Kidney (tissue), 14 donors: ENCODE data around the gene SRR. TPM values are rescaled to one million over a fixed set of nuclear protein-coding genes. Genes with fewer than 3 reads are reported as not detected.
A peak's percentile ranks its signal among the peaks of the same experiment; 100 is the strongest.

Experiments
- DNase-seq, 5 donors: peaks; one replicate each; pipeline ENCODE4 v3.0.0-alpha.2; 2013 to 2020
- FAIRE-seq: peaks from 2 replicates; lab custom pipeline; 2012; peaks lifted over from hg19 to GRCh38; lab: Jason Lieb, UNC
- H3K27ac ChIP-seq, 2 donors: one replicate each; pipeline ENCODE4 v1.7.0; 2013; ENCODE audit warnings: low read depth in 2 of 2, low read length in 2 of 2, inconsistent platforms in 1 of 2
- H3K27me3 ChIP-seq: one replicate; pipeline ENCODE4 v1.7.1; 2013; ENCODE audit warnings: low read length, inconsistent platforms; ENCODE audit not compliant: control insufficient read depth, insufficient read depth
- H3K36me3 ChIP-seq, 3 donors: one replicate each; pipeline versions ENCODE4 v1.7.0 to v1.7.1; 2013; ENCODE audit warnings: low read length in 3 of 3, control low read depth in 1 of 3, inconsistent platforms in 1 of 3; ENCODE audit not compliant: insufficient read depth in 3 of 3, control insufficient read depth in 2 of 3
- H3K4me1 ChIP-seq, 3 donors: one replicate each; pipeline versions ENCODE4 v1.7.0 to v1.7.1; 2013; ENCODE audit warnings: low read length in 3 of 3, inconsistent platforms in 1 of 3, low read depth in 1 of 3; ENCODE audit not compliant: control insufficient read depth in 2 of 3, insufficient read depth in 2 of 3
- H3K4me3 ChIP-seq, 3 donors: one replicate each; pipeline versions ENCODE4 v1.7.0 to v1.8.1; 2013; ENCODE audit warnings: low read length in 3 of 3, control low read depth in 1 of 3, inconsistent platforms in 1 of 3
- H3K9ac ChIP-seq, 3 donors: one replicate each; pipeline versions ENCODE4 v1.7.0 to v1.7.1; 2013; ENCODE audit warnings: low read length in 3 of 3, control low read depth in 1 of 3, inconsistent platforms in 1 of 3
- H3K9me3 ChIP-seq, 3 donors: one replicate each; pipeline versions ENCODE4 v1.7.0 to v1.7.1; 2013; ENCODE audit warnings: low read length in 3 of 3, control low read depth in 1 of 3, inconsistent platforms in 1 of 3; ENCODE audit not compliant: control insufficient read depth in 2 of 3, insufficient read depth in 1 of 3
- intact Hi-C: fragments of 100-400 bp; cut with DNase I; formaldehyde crosslinking; loops from one replicate; pipeline ENCODE4 v1.11.1; 2022
- polyA plus RNA-seq: library from polyadenylated mRNA; stranded (reverse); fragments of 350-450 nt; fragmentation: Illumina TruSeq; extraction: RNeasy Lipid Tissue Mini Kit (QIAGEN cat#74804); gene quantifications from one replicate; pipeline ENCODE4 v1.2.3, GENCODE V29; 2014; ENCODE audit warnings: low read depth, low replicate concordance; ENCODE audit not compliant: insufficient read depth
- total RNA-seq: library from RNA; stranded (reverse); fragmentation: NEBNext Ultra II Directional; extraction: Animal tissue kit (Norgen Biotek cat#: 25700); gene quantifications from one replicate; pipeline ENCODE4 v1.2.1, GENCODE V29; 2021
- TF ChIP-seq, protein P1 (sequence below): IDR thresholded peaks from 3 replicates; pipeline ENCODE4 v1.5.1; 2012; ENCODE audit warnings: mild to moderate bottlenecking, moderate library complexity, borderline replicate concordance; ENCODE audit not compliant: insufficient read depth; ENCODE audit errors: extremely low read depth
- donor health status: control.
- donor health status: control.
- donor health status: control.
- donor health status: control.
- donor health status: control.
- donor health status: DM: yes; HTN: yes; CAD: no.
- donor health status: Normal renal cell carcinoma (clear cell type).

SRR gene
- total and polyA plus RNA-seq, 2 donors from 2014 or later, result 3.5 to 10.0 TPM

DNA sequence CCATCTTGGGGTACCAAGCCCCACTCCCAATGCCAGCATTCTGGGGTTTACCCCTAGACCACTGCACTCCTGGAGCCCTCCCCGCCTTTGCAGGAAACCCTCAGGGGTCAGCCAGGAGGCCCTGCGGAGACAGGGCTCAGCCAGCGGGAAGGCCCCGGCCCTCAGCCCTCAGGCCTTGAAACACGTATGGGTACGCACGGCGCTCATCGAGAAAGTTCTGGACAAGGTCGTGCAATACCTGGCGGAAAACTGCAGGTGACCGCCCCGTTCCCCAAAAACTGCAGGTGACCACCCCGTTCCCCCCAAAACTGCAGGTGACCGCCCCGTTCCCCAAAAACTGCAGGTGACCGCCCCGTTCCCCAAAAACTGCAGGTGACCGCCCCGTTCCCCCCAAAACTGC, 58.3 kb downstream of the SRR start:
- H3K36me3 ChIP-seq, result peaks cover 0 to 19% (median 4%) of the 10 kb centered on the region in 3 donors
- no peaks in the 10 kb centered on the region for H3K27me3 ChIP-seq
- H3K9ac ChIP-seq, result no peak overlapping the region
- TF ChIP-seq, protein P1, sequence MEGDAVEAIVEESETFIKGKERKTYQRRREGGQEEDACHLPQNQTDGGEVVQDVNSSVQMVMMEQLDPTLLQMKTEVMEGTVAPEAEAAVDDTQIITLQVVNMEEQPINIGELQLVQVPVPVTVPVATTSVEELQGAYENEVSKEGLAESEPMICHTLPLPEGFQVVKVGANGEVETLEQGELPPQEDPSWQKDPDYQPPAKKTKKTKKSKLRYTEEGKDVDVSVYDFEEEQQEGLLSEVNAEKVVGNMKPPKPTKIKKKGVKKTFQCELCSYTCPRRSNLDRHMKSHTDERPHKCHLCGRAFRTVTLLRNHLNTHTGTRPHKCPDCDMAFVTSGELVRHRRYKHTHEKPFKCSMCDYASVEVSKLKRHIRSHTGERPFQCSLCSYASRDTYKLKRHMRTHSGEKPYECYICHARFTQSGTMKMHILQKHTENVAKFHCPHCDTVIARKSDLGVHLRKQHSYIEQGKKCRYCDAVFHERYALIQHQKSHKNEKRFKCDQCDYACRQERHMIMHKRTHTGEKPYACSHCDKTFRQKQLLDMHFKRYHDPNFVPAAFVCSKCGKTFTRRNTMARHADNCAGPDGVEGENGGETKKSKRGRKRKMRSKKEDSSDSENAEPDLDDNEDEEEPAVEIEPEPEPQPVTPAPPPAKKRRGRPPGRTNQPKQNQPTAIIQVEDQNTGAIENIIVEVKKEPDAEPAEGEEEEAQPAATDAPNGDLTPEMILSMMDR, result no peak
- no peak overlapping the region for H3K4me3 ChIP-seq
- intact Hi-C loops, result no loop called here
- FAIRE-seq (no peak), DNase-seq (peak in 1 of 5 donors; percentile 72)
- H3K4me1 ChIP-seq, result peaks cover 0 to 4% (median 0%) of the 10 kb centered on the region in 3 donors
- no peak overlapping the region for H3K27ac ChIP-seq
- no peaks in the 10 kb centered on the region for H3K9me3 ChIP-seq

GRCh38 chr17:2362416-2362815, 58.7 kb downstream of the SRR start:
- DNase-seq, result peak in 1 of 5 donors; percentile 73

GRCh38 chr17:2362881-2363280, 59.1 kb downstream of the SRR start:
- H3K27me3 ChIP-seq, result no peaks in the 10 kb centered on the region
- TF ChIP-seq, protein P1, result no peak
- FAIRE-seq (no peak), DNase-seq (peak in 1 of 5 donors; percentile 52)
- no peak overlapping the region for H3K27ac ChIP-seq
- no peak overlapping the region for H3K4me3 ChIP-seq
- H3K9me3 ChIP-seq, result no peaks in the 10 kb centered on the region
- intact Hi-C loops, result no loop called here
- peaks cover 0 to 19% (median 4%) of the 10 kb centered on the region in 3 donors for H3K36me3 ChIP-seq
- H3K4me1 ChIP-seq, result peaks cover 0 to 4% (median 0%) of the 10 kb centered on the region in 3 donors
- no peak overlapping the region for H3K9ac ChIP-seq

More at GRCh38 chr17:2362416-2362815, 58.7 kb downstream of the SRR start:
- Histone ChIP-seq H3K27ac (no peak overlapping the region), H3K4me3 (no peak overlapping the region), H3K9ac (no peak overlapping the region), H3K36me3 (peaks cover 0 to 19% (median 4%) of the 10 kb centered on the region in 3 donors), H3K4me1 (peaks cover 0 to 4% (median 0%) of the 10 kb centered on the region in 3 donors), H3K9me3 (no peaks in the 10 kb centered on the region), H3K27me3 (no peaks in the 10 kb centered on the region)
- intact Hi-C loops, result no loop called here
- TF ChIP-seq, protein P1, result no peak
- FAIRE-seq, result no peak

- TF ChIP-seq, protein P1, result no peak
- Histone ChIP-seq H3K4me3 (no peak overlapping the region), H3K4me1 (peaks cover 0 to 4% (median 0%) of the 10 kb centered on the region in 3 donors), H3K9me3 (no peaks in the 10 kb centered on the region), H3K27ac (no peak overlapping the region), H3K36me3 (peaks cover 0 to 19% (median 4%) of the 10 kb centered on the region in 3 donors), H3K9ac (no peak overlapping the region), H3K27me3 (no peaks in the 10 kb centered on the region)
- DNase-seq (peak in 1 of 5 donors; percentile 50), FAIRE-seq (no peak)
- intact Hi-C loops, result no loop called here
Measured at GRCh38 chr17:2363318-2363717, 59.6 kb downstream of the SRR start.
